Erythroblast (primary cell): ENCODE measurements around the gene XPO6.

Experiments used
- GATA1 ChIP-seq: IDR thresholded peaks from 2 replicates; pipeline ENCODE4 v1.6.1; 2011; ENCODE audit warnings: low read depth, mild to moderate bottlenecking, control low read depth, low read length, moderate library complexity
- POLR2A ChIP-seq: IDR thresholded peaks from 2 replicates; pipeline ENCODE4 v1.6.1; 2011; ENCODE audit warnings: mild to moderate bottlenecking, low read length

DNA sequence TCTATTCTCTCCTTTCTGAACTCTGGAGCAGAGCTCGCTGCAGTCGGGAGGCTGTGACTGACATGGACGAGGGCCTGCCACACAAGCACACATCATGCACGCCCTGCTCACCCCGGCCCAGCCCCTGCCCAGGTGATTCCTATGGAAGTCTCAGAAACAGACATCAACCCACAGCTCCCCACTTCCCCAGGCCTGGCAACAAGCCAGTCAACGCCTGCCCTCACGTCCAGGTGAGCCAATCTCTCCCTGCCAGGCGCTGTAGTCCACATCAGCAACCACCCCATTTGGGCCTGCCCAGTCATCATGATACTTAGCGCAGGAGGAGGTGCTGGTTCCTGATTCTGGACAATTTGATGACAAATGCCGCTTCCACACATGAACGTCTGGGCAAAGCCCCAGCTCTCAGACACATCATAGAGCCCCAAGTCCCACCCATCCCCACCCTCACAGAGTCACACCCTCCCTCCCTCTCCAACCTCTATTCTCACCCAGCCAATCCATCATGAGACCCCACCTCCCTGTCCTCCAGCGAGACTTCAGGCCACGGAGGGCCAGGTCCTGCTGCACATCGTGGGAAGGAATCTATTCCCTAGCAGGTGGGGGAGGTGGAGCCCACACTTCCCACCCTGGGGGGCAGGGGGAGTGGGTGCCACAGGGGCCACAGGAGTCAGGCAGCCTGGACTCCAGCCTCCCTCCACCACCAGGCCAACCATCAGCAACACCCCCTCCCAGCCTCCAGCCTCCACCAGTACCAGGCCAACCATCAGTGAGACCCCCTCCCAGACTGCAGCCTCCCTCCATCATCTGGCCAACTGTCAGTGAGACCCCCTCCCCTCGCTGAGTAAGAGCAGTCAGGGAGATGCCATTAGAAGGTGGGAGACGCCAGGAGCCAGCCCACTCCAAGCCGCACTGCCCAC lies 114.5 kb downstream of the XPO6 start:
- no peak for TF ChIP-seq POLR2A
- TF ChIP-seq GATA1: no peak
